PFSK-1 (cell line): ENCODE measurements around the gene KCP.

Experiments used
- FOXP2 ChIP-seq: optimal IDR thresholded peaks from 2 replicates; pipeline ENCODE3; 2011; ENCODE audit warnings: borderline replicate concordance, control low read depth, inconsistent platforms; ENCODE audit not compliant: insufficient read depth; ENCODE audit errors: extremely low read length, extremely low read depth
- POLR2AphosphoS5 ChIP-seq: IDR thresholded peaks from 2 replicates; pipeline ENCODE4 v1.6.1; 2012; ENCODE audit warnings: low read depth, mild to moderate bottlenecking, control low read depth, low read length, moderate library complexity
- REST ChIP-seq, 2 experiments: IDR thresholded peaks; 2 replicates each; pipeline versions ENCODE4 v1.6.1 to v1.8.0; 2011 to 2012; ENCODE audit warnings: low read depth in 2 of 2, low read length in 2 of 2, control low read depth in 1 of 2, inconsistent platforms in 1 of 2, mild to moderate bottlenecking in 1 of 2, moderate library complexity in 1 of 2; ENCODE audit not compliant: insufficient read depth in 1 of 2
- SIN3A ChIP-seq: IDR thresholded peaks from 2 replicates; pipeline ENCODE4 v1.6.1; 2012; ENCODE audit warnings: mild to moderate bottlenecking, low read length, moderate library complexity, borderline replicate concordance; ENCODE audit not compliant: insufficient read depth
- TAF1 ChIP-seq: IDR thresholded peaks from 2 replicates; pipeline ENCODE4 v1.6.1; 2012; ENCODE audit warnings: low read length, control low read depth, borderline replicate concordance; ENCODE audit not compliant: insufficient read depth

Gene KCP

GRCh38 chr7:128826916-128827247, 83.6 kb downstream of the KCP start:
- TF ChIP-seq SIN3A (no peak), POLR2AphosphoS5 (no peak), FOXP2 (no peak), REST (IDR thresholded peaks at IDR 0.05; ENCODE audit: insufficient read depth in 1 of 2, low read depth in 2 of 2, low read length in 2 of 2) (no peak), TAF1 (no peak)
